NB4 (cell line): ENCODE results near the gene SLC25A33.

Source experiments
- CTCF ChIP-seq: IDR thresholded peaks from one replicate; pipeline ENCODE4 v1.5.1; 2012; ENCODE audit warnings: low read depth, low read length
- POLR2A ChIP-seq: IDR thresholded peaks from 2 replicates; pipeline ENCODE4 v1.6.1; 2011; ENCODE audit warnings: mild to moderate bottlenecking; ENCODE audit not compliant: insufficient read length; ENCODE audit errors: extremely low read depth

GRCh38 chr1:9539165-9539828, at the start of gene SLC25A33:
- TF ChIP-seq CTCF (no peak), POLR2A (peak; percentile 89)
